ENCODE measurements around the gene SAMD10.

- TF ChIP-seq POLR2A (IDR thresholded peaks at IDR 0.05) (no peak), CTCF (IDR thresholded peaks at IDR 0.05) (no peak)
Observed at GRCh38 chr20:63964412-63964811, 15.0 kb downstream of the SAMD10 start.

Measured in testis (tissue), 2 donors.